Tibial nerve (tissue), 3 donors: Measurements from ENCODE around the gene GJA1.

Source experiments
- POLR2A ChIP-seq, 2 donors: fragments of 450-650 bp; IDR thresholded peaks; one replicate each; pipeline ENCODE4 v1.6.1; 2017; ENCODE audit warnings: antibody characterized with exemption in 2 of 2, mild to moderate bottlenecking in 2 of 2, moderate library complexity in 2 of 2
- TF ChIP-seq, protein P1 (sequence below), 5 experiments: fragments of 200-600 bp in 3 of 5; fragments of 450-650 bp in 2 of 5; sonication (generic) in 3 of 5; IDR thresholded peaks; one replicate each; pipeline ENCODE4 v1.5.1; 2016 to 2019; ENCODE audit warnings: antibody characterized with exemption in 5 of 5, mild to moderate bottlenecking in 3 of 5, moderate library complexity in 2 of 5

DNA sequence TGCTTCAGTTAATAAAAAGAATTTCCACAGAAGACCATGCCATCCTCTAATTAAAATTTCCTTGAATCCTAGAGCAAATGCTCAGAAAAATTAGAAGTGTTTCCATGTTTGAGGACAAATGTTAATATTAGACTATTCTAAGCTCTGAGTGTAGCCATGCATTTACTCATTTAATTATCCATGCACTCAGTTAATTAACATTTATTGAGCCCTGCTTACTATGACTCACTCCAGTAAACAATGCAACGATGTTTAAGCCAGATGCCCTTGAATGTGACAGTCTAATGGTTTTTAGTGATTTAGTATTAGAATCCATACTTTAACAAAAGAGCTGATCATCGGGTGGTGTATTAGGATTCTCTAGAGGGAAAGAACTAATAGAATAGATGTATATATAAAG, 37.3 kb upstream of the GJA1 start:
- TF ChIP-seq, protein P1, sequence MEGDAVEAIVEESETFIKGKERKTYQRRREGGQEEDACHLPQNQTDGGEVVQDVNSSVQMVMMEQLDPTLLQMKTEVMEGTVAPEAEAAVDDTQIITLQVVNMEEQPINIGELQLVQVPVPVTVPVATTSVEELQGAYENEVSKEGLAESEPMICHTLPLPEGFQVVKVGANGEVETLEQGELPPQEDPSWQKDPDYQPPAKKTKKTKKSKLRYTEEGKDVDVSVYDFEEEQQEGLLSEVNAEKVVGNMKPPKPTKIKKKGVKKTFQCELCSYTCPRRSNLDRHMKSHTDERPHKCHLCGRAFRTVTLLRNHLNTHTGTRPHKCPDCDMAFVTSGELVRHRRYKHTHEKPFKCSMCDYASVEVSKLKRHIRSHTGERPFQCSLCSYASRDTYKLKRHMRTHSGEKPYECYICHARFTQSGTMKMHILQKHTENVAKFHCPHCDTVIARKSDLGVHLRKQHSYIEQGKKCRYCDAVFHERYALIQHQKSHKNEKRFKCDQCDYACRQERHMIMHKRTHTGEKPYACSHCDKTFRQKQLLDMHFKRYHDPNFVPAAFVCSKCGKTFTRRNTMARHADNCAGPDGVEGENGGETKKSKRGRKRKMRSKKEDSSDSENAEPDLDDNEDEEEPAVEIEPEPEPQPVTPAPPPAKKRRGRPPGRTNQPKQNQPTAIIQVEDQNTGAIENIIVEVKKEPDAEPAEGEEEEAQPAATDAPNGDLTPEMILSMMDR (IDR thresholded peaks at IDR 0.05) = no peak
- TF ChIP-seq POLR2A (IDR thresholded peaks at IDR 0.05) = no peak
